HG03378 (cell line): ENCODE measurements around the gene COL9A1.

Experiments
- ATAC-seq: cut with Tn5 transposase; IDR thresholded peaks from one replicate; pipeline ENCODE4 v1.9.1; 2021; ENCODE audit warnings: mild to moderate bottlenecking, moderate library complexity; ENCODE audit not compliant: unreplicated experiment

COL9A1 gene

GRCh38 chr6:70234561-70235236 is 68.2 kb downstream of the COL9A1 start:
- ATAC-seq: no peak

GRCh38 chr6:70231311-70231710 is 71.6 kb downstream of the COL9A1 start:
- ATAC-seq: no peak

GRCh38 chr6:70225055-70225454 is 77.8 kb downstream of the COL9A1 start:
- ATAC-seq: no peak

GRCh38 chr6:70222439-70222749 is 80.5 kb downstream of the COL9A1 start:
- ATAC-seq: no peak

- ATAC-seq: no peak
Measured at GRCh38 chr6:70221715-70222438, 81.0 kb downstream of the COL9A1 start.

- peak; percentile 51 for ATAC-seq
Measured at GRCh38 chr6:70221025-70221714, 81.7 kb downstream of the COL9A1 start.

GRCh38 chr6:70219943-70220613 is 82.8 kb downstream of the COL9A1 start:
- no peak for ATAC-seq

GRCh38 chr6:70216767-70217166 is 86.1 kb downstream of the COL9A1 start:
- ATAC-seq: no peak

- no peak for ATAC-seq
Measured at GRCh38 chr6:70215460-70216108, 87.3 kb downstream of the COL9A1 start.

GRCh38 chr6:70210462-70210861 is 92.4 kb downstream of the COL9A1 start:
- ATAC-seq: no peak

GRCh38 chr6:70208235-70208790 is 94.6 kb downstream of the COL9A1 start:
- ATAC-seq: no peak

- no peak for ATAC-seq
Measured at GRCh38 chr6:70198785-70199184, 104.1 kb downstream of the COL9A1 start.

- no peak for ATAC-seq
Measured at GRCh38 chr6:70196531-70196930, 106.4 kb downstream of the COL9A1 start.

- ATAC-seq: no peak
Measured at GRCh38 chr6:70194421-70194820, 108.5 kb downstream of the COL9A1 start.

GRCh38 chr6:70188202-70188601 is 114.7 kb downstream of the COL9A1 start:
- ATAC-seq: no peak

- ATAC-seq: no peak
Measured at GRCh38 chr6:70186461-70186860, 116.4 kb downstream of the COL9A1 start.

- ATAC-seq: no peak
Measured at GRCh38 chr6:70184723-70185122, 118.2 kb downstream of the COL9A1 start.

- no peak for ATAC-seq
Measured at GRCh38 chr6:70183538-70183937, 119.3 kb downstream of the COL9A1 start.

- ATAC-seq: peak; percentile 69
Measured at GRCh38 chr6:70180901-70181599, 121.8 kb downstream of the COL9A1 start.
